Esophagus (tissue), 2 donors: ENCODE measurements around the gene MON1B. TPM values are rescaled to one million over a fixed set of nuclear protein-coding genes. Genes with fewer than 3 reads are reported as not detected.
"Not testable (repeated sequence)": the region's sequence is repeated elsewhere in the genome, so short reads cannot be mapped to it uniquely, and the experiment has no call there.

ENCODE experiments used
- H3K27ac ChIP-seq, 2 donors: one replicate each; pipeline ENCODE4 v1.5.1; 2013; ENCODE audit warnings: low read depth in 2 of 2, mild to moderate bottlenecking in 2 of 2, inconsistent platforms in 1 of 2, low read length in 1 of 2, moderate library complexity in 1 of 2
- H3K27me3 ChIP-seq, 2 donors: one replicate each; pipeline ENCODE4 v1.6.1; 2013; ENCODE audit warnings: low read length in 2 of 2, control low read depth in 1 of 2, mild to moderate bottlenecking in 1 of 2; ENCODE audit not compliant: insufficient read depth in 2 of 2, control insufficient read depth in 1 of 2
- H3K36me3 ChIP-seq, 2 donors: one replicate each; pipeline ENCODE4 v1.6.1; 2013; ENCODE audit warnings: low read length in 1 of 2; ENCODE audit not compliant: control insufficient read depth in 2 of 2, insufficient read depth in 2 of 2
- H3K4me1 ChIP-seq, 2 donors: one replicate each; pipeline ENCODE4 v1.6.1; 2013; ENCODE audit warnings: low read length in 1 of 2; ENCODE audit not compliant: control insufficient read depth in 2 of 2, insufficient read depth in 2 of 2
- H3K4me3 ChIP-seq, 2 donors: one replicate each; pipeline ENCODE4 v1.5.1; 2013; ENCODE audit warnings: low read length in 2 of 2, mild to moderate bottlenecking in 2 of 2, low read depth in 1 of 2, moderate library complexity in 1 of 2
- H3K9me3 ChIP-seq, 2 donors: one replicate each; pipeline ENCODE4 v1.6.1; 2013; ENCODE audit warnings: mild to moderate bottlenecking in 2 of 2, low read depth in 1 of 2, low read length in 1 of 2, moderate library complexity in 1 of 2; ENCODE audit not compliant: control insufficient read depth in 2 of 2, insufficient read depth in 1 of 2
- WGBS, 2 donors: extraction: QIAGEN DNeasy Blood & Tissue Kit; methylation state at CpG; one replicate each; pipeline ENCODE4 v1.1.7; 2013; 5-methylcytosine and 5-hydroxymethylcytosine counted together
- polyA plus RNA-seq, 2 donors: library from polyadenylated mRNA; stranded (reverse); fragments of 200-250 nt; gene quantifications; one replicate each; pipeline ENCODE4 v1.2.3, GENCODE V29; 2013
- donor health status: healthy with polysubstance abuse.
- donor health status: Bipolar disorder and iron deficiency.

MON1B gene
- polyA plus RNA-seq, 2 donors, result 12.3 to 14.8 TPM

DNA sequence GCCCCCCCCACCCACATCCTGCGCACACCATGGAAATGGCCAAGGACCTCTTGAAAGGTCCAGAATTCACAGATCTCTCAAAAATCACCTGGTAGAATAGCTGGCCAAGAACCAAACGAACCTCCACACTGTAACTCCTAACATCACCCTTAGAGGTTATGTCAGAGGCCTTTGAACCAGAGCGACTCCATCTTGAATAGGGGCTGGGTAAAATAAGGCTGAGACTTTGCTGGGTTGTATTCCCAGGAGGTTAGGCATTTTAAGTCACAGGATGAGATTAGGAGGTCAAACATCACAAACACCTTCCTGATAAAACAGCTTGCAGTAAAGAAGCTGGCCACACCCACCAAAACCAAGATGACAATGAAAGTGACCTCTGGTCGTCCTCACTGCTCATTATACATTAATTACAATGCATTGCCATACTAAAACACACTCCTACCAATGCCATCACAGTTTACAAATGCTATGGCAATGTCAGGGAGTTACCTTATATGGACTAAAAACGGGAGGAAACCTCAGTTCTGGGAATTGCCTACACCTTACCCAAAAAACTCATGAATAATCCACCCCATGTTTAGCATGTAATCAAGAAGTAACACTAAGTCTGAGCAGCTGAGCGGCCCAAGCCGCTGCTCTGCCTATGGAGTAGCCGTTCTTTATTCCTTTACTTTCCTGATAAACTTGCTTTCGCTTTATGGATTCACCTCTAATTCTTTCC is 43.0 kb downstream of the MON1B start:
- Histone ChIP-seq H3K27ac (no peak overlapping the region), H3K4me3 (no peak overlapping the region), H3K27me3 (peaks cover 0 to 3% of the 10 kb centered on the region in 2 donors), H3K4me1 (peaks cover 0 to 3% of the 10 kb centered on the region in 2 donors), H3K9me3 (no peaks in the 10 kb centered on the region), H3K36me3 (no peaks in the 10 kb centered on the region)
- 67 to 70% methylated on average over 9 of the region's 9 CpGs for WGBS, 2 donors

DNA sequence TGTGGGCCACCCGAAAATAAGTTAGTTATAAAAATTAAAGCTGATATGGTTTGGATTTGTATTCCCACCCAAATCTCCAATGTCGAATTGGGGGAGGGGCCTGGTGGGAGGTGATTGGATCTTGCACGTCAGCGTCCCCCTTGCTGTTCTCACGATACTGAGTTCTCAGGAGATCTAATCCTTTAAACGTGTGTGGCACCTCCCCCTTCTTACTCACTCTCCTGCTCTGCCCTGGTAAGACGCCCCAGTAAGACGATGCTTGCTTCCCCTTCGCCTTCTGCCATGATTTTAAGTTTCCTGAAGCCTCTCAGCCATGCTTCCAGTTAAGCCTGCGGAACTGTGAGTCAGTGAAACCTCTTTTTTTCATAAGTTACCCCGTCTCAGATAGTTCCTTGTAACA is 43.6 kb downstream of the MON1B start:
- Histone ChIP-seq H3K36me3 (no peaks in the 10 kb centered on the region), H3K4me3 (no peak overlapping the region), H3K27ac (no peak overlapping the region), H3K9me3 (no peaks in the 10 kb centered on the region), H3K27me3 (peaks cover 0 to 3% of the 10 kb centered on the region in 2 donors), H3K4me1 (peaks cover 0 to 3% of the 10 kb centered on the region in 2 donors)
- 30 to 31% methylated on average over 11 of the region's 11 CpGs for WGBS, 2 donors

DNA sequence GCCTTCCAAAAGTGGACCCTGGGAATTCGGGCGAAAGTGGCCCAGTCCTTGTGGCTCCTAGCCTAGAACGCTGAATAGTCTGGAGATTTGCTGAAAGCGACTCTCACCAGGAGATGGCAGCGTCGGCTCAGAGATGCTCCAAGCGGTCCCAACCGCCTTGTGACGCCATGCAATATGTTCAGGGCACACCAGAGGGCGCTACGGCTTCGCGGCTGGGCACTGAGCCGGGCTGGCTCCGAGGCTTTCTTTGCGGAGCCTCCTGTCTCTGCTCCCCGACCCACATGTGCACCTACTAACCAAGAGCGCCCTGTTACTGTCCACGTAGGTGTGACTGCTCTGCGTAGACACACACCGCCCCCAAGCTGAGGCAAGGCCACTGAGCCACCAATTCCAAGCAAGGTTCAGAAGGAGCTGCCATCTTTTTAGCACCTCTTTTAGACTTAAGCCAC is 45.1 kb downstream of the MON1B start:
- Histone ChIP-seq H3K36me3 (no peaks in the 10 kb centered on the region), H3K9me3 (no peaks in the 10 kb centered on the region), H3K27ac (no peak overlapping the region), H3K4me1 (peaks cover 0 to 3% of the 10 kb centered on the region in 2 donors), H3K4me3 (no peak overlapping the region), H3K27me3 (peaks cover 0 to 3% of the 10 kb centered on the region in 2 donors)
- WGBS, 2 donors, result 2 to 3% methylated on average over 21 of the region's 21 CpGs

DNA sequence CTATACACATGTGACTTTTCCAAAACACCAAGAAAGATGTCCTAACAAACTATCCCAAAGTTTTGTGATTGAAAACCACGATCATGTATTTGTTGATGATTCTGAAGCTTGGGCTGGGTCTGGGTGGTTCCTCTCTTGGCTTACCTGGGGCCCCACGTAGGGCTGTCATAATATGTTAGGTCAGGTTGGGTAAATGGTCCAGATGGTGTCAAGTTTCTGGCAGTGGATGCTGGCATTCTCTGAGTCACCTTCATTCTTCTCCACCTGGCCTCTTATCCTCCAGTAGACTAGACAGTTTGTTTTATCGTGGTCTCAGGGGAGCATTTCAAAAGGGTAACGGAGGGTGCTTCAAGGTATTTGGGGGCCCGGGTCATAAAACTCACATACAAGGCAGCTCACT is 47.6 kb downstream of the MON1B start:
- no peaks in the 10 kb centered on the region for H3K9me3 ChIP-seq
- no peak overlapping the region for H3K4me3 ChIP-seq
- H3K4me1 ChIP-seq, result peaks cover 0 to 3% of the 10 kb centered on the region in 2 donors
- 65% methylated on average over 5 of the region's 5 CpGs for WGBS, 2 donors
- no peak overlapping the region for H3K27ac ChIP-seq
- H3K27me3 ChIP-seq, result peaks cover 0 to 3% of the 10 kb centered on the region in 2 donors
- H3K36me3 ChIP-seq, result no peaks in the 10 kb centered on the region

DNA sequence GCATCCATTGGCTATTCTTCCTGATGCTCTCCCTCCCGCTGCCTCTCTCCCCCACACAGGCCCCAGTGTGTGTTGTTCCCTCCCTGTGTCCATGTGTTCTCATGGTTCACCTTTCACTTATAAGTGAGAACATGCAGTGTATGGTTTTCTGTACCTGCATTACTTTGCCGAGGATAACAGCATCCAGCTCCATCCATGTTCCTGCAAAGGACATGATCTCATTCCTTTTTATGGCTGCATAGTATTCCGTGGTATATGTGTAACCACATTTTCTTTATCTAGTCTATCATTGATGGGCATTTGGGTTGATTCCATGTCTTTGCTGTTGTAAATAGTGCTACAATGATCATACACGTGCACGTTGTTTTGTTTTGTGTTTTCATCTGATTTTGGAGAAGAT is 51.5 kb downstream of the MON1B start:
- 94 to 95% methylated on average over 5 of the region's 5 CpGs for WGBS, 2 donors
- not testable (repeated sequence) for H3K36me3 ChIP-seq, H3K27ac ChIP-seq, H3K4me3 ChIP-seq, H3K9me3 ChIP-seq, H3K4me1 ChIP-seq, H3K27me3 ChIP-seq

DNA sequence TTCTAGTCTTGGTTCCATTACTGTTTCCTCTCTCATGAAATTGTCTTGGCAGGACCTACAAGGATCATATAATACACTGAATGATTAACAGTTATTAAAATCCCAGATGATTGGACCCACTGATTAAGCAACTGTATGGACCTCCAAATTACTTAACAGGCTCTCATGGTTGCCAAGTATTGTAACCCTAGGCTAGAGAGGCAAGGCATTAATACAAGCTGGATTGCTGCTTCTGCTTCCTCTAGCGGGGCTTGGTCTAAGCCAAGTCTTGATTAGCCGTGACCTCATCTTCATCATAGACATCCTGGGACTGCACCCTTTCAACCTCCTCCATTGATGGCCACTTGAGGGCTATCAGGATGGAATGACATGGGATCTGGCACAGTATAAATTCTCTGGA is 55.2 kb downstream of the MON1B start:
- H3K36me3 ChIP-seq, result no peaks in the 10 kb centered on the region
- no peak overlapping the region for H3K4me3 ChIP-seq
- 82 to 88% methylated on average over 2 of the region's 2 CpGs for WGBS, 2 donors
- no peak overlapping the region for H3K27ac ChIP-seq
- H3K9me3 ChIP-seq, result no peaks in the 10 kb centered on the region
- H3K4me1 ChIP-seq, result no peaks in the 10 kb centered on the region
- no peaks in the 10 kb centered on the region for H3K27me3 ChIP-seq

DNA sequence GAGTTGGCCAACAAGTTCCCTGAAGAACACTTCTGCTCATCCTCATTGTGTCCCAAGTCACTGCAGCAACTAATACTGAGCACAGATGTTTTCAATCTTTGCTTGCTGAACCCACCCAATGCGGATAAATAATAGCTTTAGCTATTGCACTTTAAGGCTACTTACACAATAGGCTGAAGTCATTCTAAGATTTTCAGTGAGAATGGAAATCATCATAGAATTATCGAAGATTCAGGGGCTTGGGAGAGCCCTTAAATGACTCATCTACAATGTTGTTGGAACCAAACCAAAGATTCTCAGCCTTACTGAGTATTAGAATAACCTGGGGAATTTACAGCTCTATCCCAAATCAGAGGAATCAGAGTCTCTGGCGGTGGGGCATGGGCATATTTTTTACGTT is 59.4 kb downstream of the MON1B start:
- H3K27ac ChIP-seq, result no peak overlapping the region
- no peaks in the 10 kb centered on the region for H3K36me3 ChIP-seq
- WGBS, 2 donors, result 81 to 82% methylated on average over 4 of the region's 4 CpGs
- no peaks in the 10 kb centered on the region for H3K4me1 ChIP-seq
- no peaks in the 10 kb centered on the region for H3K27me3 ChIP-seq
- no peak overlapping the region for H3K4me3 ChIP-seq
- H3K9me3 ChIP-seq, result no peaks in the 10 kb centered on the region

Other genes with a start within 250 kb of the MON1B start
- gene SYCE1L, start 8.2 kb downstream of the MON1B start, polyA plus RNA-seq, result 1 to 10 TPM in 1 of 2 donors, under 1 TPM in 1; 0.87 to 2.6 TPM
- gene ADAMTS18, start 243.8 kb downstream of the MON1B start, polyA plus RNA-seq, result under 1 TPM; under 0.01 to 0.02 TPM